Activated T-helper 2 cell treated with anti-CD3 and anti-CD28 coated beads, Interferon-gamma antibody, Interleukin-2, Interleukin-4, amounts not matched to agents 10 μg/mL and 5 μg/mL and 100 μg/mL, durations not matched to agents 14 hours and 24 hours and 36 hours (primary cell): Measurements from ENCODE around the gene E2F1. TPM values are rescaled to one million over a fixed set of nuclear protein-coding genes. Genes with fewer than 3 reads are reported as not detected.

Experiments
- DNase-seq: peaks from one replicate; pipeline ENCODE4 v3.0.0; 2021; ENCODE audit warnings: low spot score
- H3K27ac Mint-ChIP-seq: one replicate; pipeline ENCODE4 v1.8.0; 2021; ENCODE audit warnings: mixed read lengths
- H3K27me3 Mint-ChIP-seq: one replicate; pipeline ENCODE4 v1.8.0; 2021; ENCODE audit warnings: low read depth, mixed read lengths
- H3K36me3 Mint-ChIP-seq: one replicate; pipeline ENCODE4 v1.8.0; 2021; ENCODE audit warnings: low read depth, mixed read lengths
- H3K4me1 Mint-ChIP-seq: one replicate; pipeline ENCODE4 v1.8.0; 2021; ENCODE audit warnings: low read depth, mixed read lengths
- H3K4me3 Mint-ChIP-seq: one replicate; pipeline ENCODE4 v1.8.0; 2021; ENCODE audit warnings: low read depth, mild to moderate bottlenecking, moderate library complexity, mixed read lengths
- H3K9me3 Mint-ChIP-seq: one replicate; pipeline ENCODE4 v1.8.0; 2021; ENCODE audit warnings: mixed read lengths
- intact Hi-C: fragments of 100-400 bp; cut with micrococcal nuclease; formaldehyde crosslinking; loops from one replicate; pipeline ENCODE4 v1.15.1; 2023
- total RNA-seq: library from RNA; stranded (reverse); gene quantifications from 2 replicates; pipeline ENCODE4 v1.2.3, GENCODE V29; 2022

Gene E2F1
- 63.8 and 64.2 TPM in 2 replicates for total RNA-seq

- Mint-ChIP-seq H3K4me1 (peaks cover 66% of the 10 kb centered on the region), H3K36me3 (peaks cover 25% of the 10 kb centered on the region), H3K9me3 (no peaks in the 10 kb centered on the region), H3K27ac (peak within 1 kb of the TSS; percentile 91), H3K4me3 (peak within 1 kb of the TSS; percentile 92), H3K27me3 (no peaks in the 10 kb centered on the region)
- intact Hi-C loops: loop anchor here (1.0 to 10.0 kb wide), 3 partner anchors 20 to 308 kb away; partner anchors contain the start of genes ACTL10, CHMP4B and RALY
- peak; percentile 96 for DNase-seq
These were observed at the start of gene E2F1 for GRCh38 chr20:33686100-33686983. Gene E2F1 (minus strand): TSS chr20:33686385. CDS start chr20:33686264, 121 bp downstream.

DNA sequence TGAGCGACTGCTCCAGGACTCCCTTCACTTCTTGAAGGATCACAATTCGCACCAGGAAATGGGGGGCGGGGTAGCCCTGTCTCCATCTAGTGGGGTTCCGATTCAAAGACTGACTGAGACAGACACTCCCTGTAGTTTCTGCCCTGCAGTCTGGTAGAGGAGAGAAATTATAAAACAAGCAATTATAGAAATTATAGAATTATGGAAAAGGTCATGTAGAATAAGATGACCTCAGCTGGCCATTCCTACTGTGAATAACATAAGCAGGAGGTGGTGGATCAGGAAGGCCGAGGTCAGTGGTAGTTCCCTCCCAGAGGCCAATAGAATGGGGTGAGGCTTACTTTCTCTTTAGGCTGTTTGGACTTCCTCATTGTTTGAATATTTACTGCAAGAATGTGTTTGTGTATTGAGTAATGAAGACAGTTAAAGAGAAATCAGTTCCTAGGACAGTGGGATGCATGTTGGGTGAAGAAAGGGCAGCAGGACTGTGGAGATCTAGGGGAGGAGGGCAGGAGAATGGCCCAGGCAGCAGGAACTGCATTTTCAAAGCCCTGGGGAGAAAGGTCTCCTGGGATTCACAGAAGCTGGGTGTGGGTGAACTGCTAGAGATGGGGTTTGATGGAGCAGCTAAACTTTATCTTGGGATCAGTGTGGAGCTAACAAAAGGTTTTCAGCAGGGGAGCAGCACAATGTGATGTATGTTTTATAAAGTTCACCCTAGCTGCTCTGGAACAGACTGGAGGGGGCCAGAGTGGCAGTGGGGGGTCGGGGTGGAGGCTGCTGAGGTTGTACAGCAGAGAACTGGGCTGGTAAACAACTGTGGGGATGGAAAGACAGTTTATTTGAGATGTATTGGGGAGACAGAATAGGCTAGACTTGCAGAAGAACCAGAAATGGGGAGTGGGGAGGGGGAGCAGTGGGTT, 47.7 kb upstream of the E2F1 start:
- peak overlapping the region; percentile 4 for H3K27ac Mint-ChIP-seq
- H3K9me3 Mint-ChIP-seq: peaks cover 21% of the 10 kb centered on the region
- H3K27me3 Mint-ChIP-seq: no peaks in the 10 kb centered on the region
- peaks cover 24% of the 10 kb centered on the region for H3K36me3 Mint-ChIP-seq
- DNase-seq: no peak
- H3K4me3 Mint-ChIP-seq: peak overlapping the region; percentile 31
- H3K4me1 Mint-ChIP-seq: peaks cover 18% of the 10 kb centered on the region
- intact Hi-C loops: loop anchor here (2.0 kb wide), 1 partner anchor 277 kb away; no protein-coding TSS in a partner anchor

GRCh38 chr20:33732166-33732970, 46.2 kb upstream of the E2F1 start:
- H3K27me3 Mint-ChIP-seq: no peaks in the 10 kb centered on the region
- H3K27ac Mint-ChIP-seq: peak overlapping the region; percentile 74
- H3K9me3 Mint-ChIP-seq: peaks cover 17% of the 10 kb centered on the region
- no peak for DNase-seq
- intact Hi-C loops: loop anchor here (1.0 to 2.0 kb wide), 4 partner anchors 12 to 276 kb away; partner anchors contain the start of genes CHMP4B and PXMP4
- H3K4me1 Mint-ChIP-seq: peaks cover 18% of the 10 kb centered on the region
- peak overlapping the region; percentile 89 for H3K4me3 Mint-ChIP-seq
- peaks cover 21% of the 10 kb centered on the region for H3K36me3 Mint-ChIP-seq

- DNase-seq: peak; percentile 88
- Mint-ChIP-seq H3K36me3 (peaks cover 18% of the 10 kb centered on the region), H3K4me3 (peak within 1 kb of the TSS; percentile 89), H3K9me3 (peaks cover 13% of the 10 kb centered on the region), H3K27me3 (no peaks in the 10 kb centered on the region), H3K27ac (peak within 1 kb of the TSS; percentile 94), H3K4me1 (peaks cover 18% of the 10 kb centered on the region)
- intact Hi-C loops: loop anchor here (1.0 to 2.0 kb wide), 4 partner anchors 11 to 275 kb away; partner anchors contain the start of genes CHMP4B and PXMP4
These were observed 45.5 kb upstream of the E2F1 start, which contains the start of gene ZNF341 for GRCh38 chr20:33731693-33732165. Gene ZNF341 (plus strand): TSS chr20:33731996. CDS start chr20:33732022, 26 bp downstream.

GRCh38 chr20:33730946-33731692, 44.9 kb upstream of the E2F1 start:
- H3K9me3 Mint-ChIP-seq: peaks cover 7% of the 10 kb centered on the region
- H3K27me3 Mint-ChIP-seq: no peaks in the 10 kb centered on the region
- peak overlapping the region; percentile 87 for H3K4me3 Mint-ChIP-seq
- intact Hi-C loops: no loop called here
- peak overlapping the region; percentile 94 for H3K27ac Mint-ChIP-seq
- DNase-seq: no peak
- peaks cover 18% of the 10 kb centered on the region for H3K4me1 Mint-ChIP-seq
- H3K36me3 Mint-ChIP-seq: peaks cover 13% of the 10 kb centered on the region

- H3K27me3 Mint-ChIP-seq: no peaks in the 10 kb centered on the region
- H3K4me1 Mint-ChIP-seq: peaks cover 14% of the 10 kb centered on the region
- intact Hi-C loops: no loop called here
- no peak for DNase-seq
- H3K4me3 Mint-ChIP-seq: no peak overlapping the region
- no peak overlapping the region for H3K27ac Mint-ChIP-seq
- H3K9me3 Mint-ChIP-seq: no peaks in the 10 kb centered on the region
- H3K36me3 Mint-ChIP-seq: peaks cover 4% of the 10 kb centered on the region
These were observed 42.9 kb upstream of the E2F1 start for GRCh38 chr20:33729101-33729500.

- Mint-ChIP-seq H3K27me3 (no peaks in the 10 kb centered on the region), H3K4me3 (no peak overlapping the region), H3K9me3 (no peaks in the 10 kb centered on the region), H3K27ac (no peak overlapping the region), H3K36me3 (no peaks in the 10 kb centered on the region), H3K4me1 (peaks cover 8% of the 10 kb centered on the region)
- DNase-seq: no peak
- intact Hi-C loops: no loop called here
These were observed 42.3 kb upstream of the E2F1 start for GRCh38 chr20:33728463-33728862.

- intact Hi-C loops: no loop called here
- no peak overlapping the region for H3K4me3 Mint-ChIP-seq
- no peaks in the 10 kb centered on the region for H3K27me3 Mint-ChIP-seq
- no peak for DNase-seq
- H3K36me3 Mint-ChIP-seq: no peaks in the 10 kb centered on the region
- H3K27ac Mint-ChIP-seq: no peak overlapping the region
- no peaks in the 10 kb centered on the region for H3K9me3 Mint-ChIP-seq
- H3K4me1 Mint-ChIP-seq: peaks cover 7% of the 10 kb centered on the region
These were observed 41.6 kb upstream of the E2F1 start for GRCh38 chr20:33727806-33728205.

- Mint-ChIP-seq H3K36me3 (no peaks in the 10 kb centered on the region), H3K9me3 (no peaks in the 10 kb centered on the region), H3K4me1 (peaks cover 4% of the 10 kb centered on the region), H3K4me3 (no peak overlapping the region), H3K27me3 (no peaks in the 10 kb centered on the region), H3K27ac (no peak overlapping the region)
- intact Hi-C loops: no loop called here
- no peak for DNase-seq
These were observed 40.9 kb upstream of the E2F1 start for GRCh38 chr20:33727115-33727479.

DNA sequence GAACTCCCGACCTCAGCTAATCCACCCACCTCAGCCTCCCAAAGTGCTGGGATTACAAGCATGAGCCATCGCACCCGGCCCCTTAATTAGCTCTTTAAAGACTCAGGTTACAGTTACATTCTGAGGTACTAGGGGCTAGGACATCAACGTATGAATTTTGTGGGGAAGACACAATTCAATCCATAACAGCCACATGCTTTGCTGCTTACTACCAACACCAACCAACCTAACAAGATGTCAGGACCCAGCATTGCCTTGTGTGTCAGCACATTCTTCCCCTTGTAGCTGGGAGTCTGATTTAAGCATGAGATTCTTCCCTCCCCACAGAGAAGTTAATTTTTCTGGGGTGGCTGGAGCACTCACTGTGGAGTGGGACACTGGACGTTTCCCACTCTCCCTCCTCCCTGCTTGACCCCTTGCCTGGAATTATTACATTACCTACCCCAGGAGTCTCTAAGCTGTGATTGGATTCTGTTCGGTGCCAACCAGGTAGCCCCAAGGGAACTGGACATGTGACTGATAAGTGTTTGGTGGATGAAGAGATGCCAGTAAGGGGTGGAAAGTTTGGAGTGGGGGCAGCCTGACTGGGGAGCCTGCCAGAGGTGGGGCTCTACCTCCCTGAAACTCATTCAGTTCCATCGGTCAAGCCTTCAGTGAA, 39.6 kb upstream of the E2F1 start:
- intact Hi-C loops: no loop called here
- no peak for DNase-seq
- H3K4me3 Mint-ChIP-seq: no peak overlapping the region
- H3K4me1 Mint-ChIP-seq: no peaks in the 10 kb centered on the region
- no peak overlapping the region for H3K27ac Mint-ChIP-seq
- no peaks in the 10 kb centered on the region for H3K27me3 Mint-ChIP-seq
- no peaks in the 10 kb centered on the region for H3K9me3 Mint-ChIP-seq
- no peaks in the 10 kb centered on the region for H3K36me3 Mint-ChIP-seq

DNA sequence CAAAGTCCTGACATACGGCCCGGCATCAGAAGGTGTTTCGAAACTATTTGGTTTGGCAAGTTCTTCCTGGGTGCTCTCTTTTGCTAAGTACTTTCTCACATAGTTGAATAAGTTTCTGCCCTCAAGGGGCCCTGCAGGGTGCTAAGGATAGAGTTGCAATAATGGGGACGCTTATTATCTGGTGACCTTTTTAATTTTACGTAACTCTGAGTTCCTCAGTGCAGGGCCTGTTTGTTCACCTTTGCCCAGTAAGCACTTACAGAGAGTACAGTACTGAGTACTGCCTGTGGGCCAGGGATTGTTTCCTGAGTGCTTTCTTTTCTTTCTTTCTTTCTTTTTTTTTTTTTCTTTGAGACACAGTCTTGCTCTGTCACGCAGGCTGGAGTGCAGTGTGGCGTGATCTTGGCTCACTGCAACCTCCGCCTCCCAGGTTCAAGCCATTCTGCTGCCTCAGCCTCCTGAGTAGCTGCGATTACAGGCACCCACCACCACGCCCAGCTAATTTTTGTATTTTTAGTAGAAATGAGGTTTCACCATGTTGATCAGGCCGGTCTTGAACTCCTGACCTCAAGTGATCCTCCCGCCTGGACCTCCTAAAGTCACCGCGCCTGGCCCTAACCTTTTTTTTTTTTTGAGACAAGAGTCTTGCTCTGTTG, 38.4 kb upstream of the E2F1 start:
- H3K27ac Mint-ChIP-seq: no peak overlapping the region

More for the DNA sequence above, 38.4 kb upstream of the E2F1 start:
- Mint-ChIP-seq H3K4me3 (no peak overlapping the region), H3K36me3 (no peaks in the 10 kb centered on the region), H3K27me3 (no peaks in the 10 kb centered on the region), H3K4me1 (peaks cover 3% of the 10 kb centered on the region), H3K9me3 (peaks cover 3% of the 10 kb centered on the region)
- intact Hi-C loops: no loop called here
- DNase-seq: no peak
